Neural cell (in vitro differentiated cells): ENCODE results near the gene PMEPA1. TPM values are rescaled to one million over a fixed set of nuclear protein-coding genes. Genes with fewer than 3 reads are reported as not detected.

Experiments used
- H2AFZ ChIP-seq: fragments of 200-600, 300-800 bp; sonication (generic), shearing (Covaris generic); 2 replicates; pipeline ENCODE4 v1.6.0; 2014; ENCODE audit warnings: low read depth, mild to moderate bottlenecking, antibody characterized with exemption, low read length, moderate library complexity
- H3F3A ChIP-seq: fragments of 200-600 bp; shearing (Covaris generic); 2 replicates; pipeline ENCODE4 v1.6.1; 2016; ENCODE audit warnings: mild to moderate bottlenecking, moderate library complexity, mixed read lengths, antibody characterized with exemption, low read length; ENCODE audit not compliant: insufficient read depth, poor library complexity, severe bottlenecking
- H3K27ac ChIP-seq: fragments of 200-600, 300-800 bp; sonication (generic), shearing (Covaris generic); 2 replicates; pipeline ENCODE4 v1.5.1; 2014; ENCODE audit warnings: mild to moderate bottlenecking, low read length, moderate library complexity
- H3K27me3 ChIP-seq: fragments of 300-800, 200-600 bp; sonication (generic), shearing (Covaris generic); 2 replicates; pipeline ENCODE4 v1.6.0; 2014; ENCODE audit warnings: mild to moderate bottlenecking, low read depth, low read length, moderate library complexity; ENCODE audit not compliant: insufficient read depth
- H3K36me3 ChIP-seq: fragments of 300-800, 200-600 bp; sonication (generic), shearing (Covaris generic); 2 replicates; pipeline ENCODE4 v1.5.1; 2014; ENCODE audit warnings: mild to moderate bottlenecking, antibody characterized with exemption, low read length, moderate library complexity; ENCODE audit not compliant: insufficient read depth
- H3K4me2 ChIP-seq: fragments of 300-800, 200-600 bp; sonication (generic), shearing (Covaris generic); 2 replicates; pipeline ENCODE4 v1.6.0; 2014; ENCODE audit warnings: mild to moderate bottlenecking, low read length
- H3K4me3 ChIP-seq: fragments of 300-800, 200-600 bp; sonication (generic), shearing (Covaris generic); 2 replicates; pipeline ENCODE4 v1.5.1; 2014; ENCODE audit warnings: mild to moderate bottlenecking, low read length, moderate library complexity
- H3K79me2 ChIP-seq: fragments of 200-600 bp; shearing (Covaris generic); replicated peaks from 2 replicates; pipeline ENCODE4 v1.6.0; 2014; ENCODE audit warnings: mild to moderate bottlenecking, low read length, moderate library complexity; ENCODE audit not compliant: insufficient read depth
- H3K9ac ChIP-seq: fragments of 300-800, 200-600 bp; sonication (generic), shearing (Covaris generic); 2 replicates; pipeline ENCODE4 v1.6.1; 2016; ENCODE audit warnings: mild to moderate bottlenecking, low read length, mixed read lengths
- H3K9me2 ChIP-seq: fragments of 200-600 bp; shearing (Covaris generic); 2 replicates; pipeline ENCODE4 v1.6.1; 2016; ENCODE audit warnings: mild to moderate bottlenecking, low read length, mixed read lengths; ENCODE audit not compliant: insufficient read depth
- H3K9me3 ChIP-seq: fragments of 200-600, 300-800 bp; sonication (generic), shearing (Covaris generic); 2 replicates; pipeline ENCODE4 v1.6.1; 2016; ENCODE audit warnings: mild to moderate bottlenecking, mixed run types, low read length, moderate library complexity, mixed read lengths
- H4K20me1 ChIP-seq: fragments of 200-600 bp; shearing (Covaris generic); 2 replicates; pipeline ENCODE4 v1.6.1; 2016; ENCODE audit warnings: mild to moderate bottlenecking, mixed run types; ENCODE audit not compliant: insufficient read depth
- EP300 ChIP-seq: fragments of 450-650 bp; conservative IDR thresholded peaks from 2 replicates; pipeline ENCODE4 v1.6.1; 2014; ENCODE audit warnings: antibody characterized with exemption, mild to moderate bottlenecking, moderate library complexity; ENCODE audit not compliant: poor library complexity, severe bottlenecking
- EZH2 ChIP-seq: fragments of 200-600, 300-800 bp; shearing (Covaris generic), sonication (generic); IDR thresholded peaks from 2 replicates; pipeline ENCODE4 v1.6.1; 2014; ENCODE audit warnings: antibody characterized with exemption, low read length, borderline replicate concordance, mild to moderate bottlenecking; ENCODE audit not compliant: insufficient read depth, poor library complexity, severe bottlenecking
- MXI1 ChIP-seq: fragments of 450-650 bp; conservative IDR thresholded peaks from 2 replicates; pipeline ENCODE4 v1.6.1; 2014; ENCODE audit warnings: antibody characterized with exemption, mild to moderate bottlenecking; ENCODE audit not compliant: poor library complexity, severe bottlenecking
- POLR2AphosphoS5 ChIP-seq: IDR thresholded peaks from 2 replicates; pipeline ENCODE4 v1.6.1; 2012
- RAD21 ChIP-seq: fragments of 450-650 bp; conservative IDR thresholded peaks from 2 replicates; pipeline ENCODE4 v1.6.1; 2014; ENCODE audit warnings: antibody characterized with exemption, mild to moderate bottlenecking, moderate library complexity
- SMC3 ChIP-seq: fragments of 450-650 bp; conservative IDR thresholded peaks from 2 replicates; pipeline ENCODE4 v1.6.1; 2014; ENCODE audit warnings: antibody characterized with exemption, mild to moderate bottlenecking, moderate library complexity; ENCODE audit not compliant: poor library complexity
- TAF1 ChIP-seq: IDR thresholded peaks from 2 replicates; pipeline ENCODE4 v1.6.1; 2012; ENCODE audit warnings: low read depth
- polyA plus RNA-seq: library from polyadenylated mRNA; depleted of rRNA; stranded (reverse); fragments of >200 nt; gene quantifications from 2 replicates; pipeline ENCODE4 v1.2.3, GENCODE V29; 2014
- TF ChIP-seq, protein P1 (sequence below): IDR thresholded peaks from 2 replicates; pipeline ENCODE4 v1.6.1; 2012; ENCODE audit warnings: borderline replicate concordance
- TF ChIP-seq, protein P2 (sequence below): fragments of 450-650 bp; IDR thresholded peaks from 2 replicates; pipeline ENCODE4 v1.5.1; 2014; ENCODE audit warnings: antibody characterized with exemption, mild to moderate bottlenecking, moderate library complexity; ENCODE audit not compliant: poor library complexity, severe bottlenecking

The PMEPA1 gene
- polyA plus RNA-seq, 1 donor from 2014 or later = 5.0 TPM

DNA sequence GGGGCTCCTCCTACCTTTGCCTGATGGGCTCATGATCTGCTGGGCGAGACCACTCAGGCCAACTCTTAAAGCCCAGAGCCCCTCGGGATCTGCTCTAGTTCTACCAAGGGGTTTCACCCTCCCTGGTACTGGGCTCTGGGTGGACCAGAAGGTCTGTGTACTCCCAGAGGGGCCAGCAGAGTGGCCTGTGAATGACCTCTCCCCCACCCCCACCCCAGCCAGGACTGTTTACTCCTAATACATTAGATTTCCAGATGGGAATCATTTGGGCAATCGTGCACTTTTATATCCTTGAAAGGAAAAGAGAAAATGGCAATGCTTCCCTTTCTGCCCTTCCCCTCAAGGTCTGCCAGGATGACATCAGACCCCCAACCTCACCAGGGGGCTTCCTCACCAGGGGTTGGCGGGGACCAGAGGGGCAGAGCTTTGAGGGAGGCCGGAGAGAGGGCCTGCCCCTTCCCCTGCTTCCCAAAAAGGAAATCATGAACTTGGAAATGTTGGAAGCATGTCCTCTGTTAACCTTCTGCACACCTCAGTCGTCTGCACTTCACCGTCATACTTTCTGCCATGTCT lies 37.1 kb upstream of the PMEPA1 start:
- Histone ChIP-seq H3K4me3 (no peak overlapping the region), H4K20me1 (no peaks in the 10 kb centered on the region), H3K27me3 (no peaks in the 10 kb centered on the region), H2AFZ (no peak overlapping the region), H3K36me3 (no peaks in the 10 kb centered on the region), H3F3A (no peaks in the 10 kb centered on the region), H3K9ac (no peak overlapping the region), H3K4me2 (no peak overlapping the region), H3K9me2 (no peaks in the 10 kb centered on the region), H3K27ac (no peak overlapping the region), H3K79me2 (no peaks in the 10 kb centered on the region), H3K9me3 (no peaks in the 10 kb centered on the region)
- TF ChIP-seq EP300 (no peak), RAD21 (no peak), EZH2 (no peak), POLR2AphosphoS5 (no peak), MXI1 (no peak), SMC3 (no peak), TAF1 (no peak)

DNA sequence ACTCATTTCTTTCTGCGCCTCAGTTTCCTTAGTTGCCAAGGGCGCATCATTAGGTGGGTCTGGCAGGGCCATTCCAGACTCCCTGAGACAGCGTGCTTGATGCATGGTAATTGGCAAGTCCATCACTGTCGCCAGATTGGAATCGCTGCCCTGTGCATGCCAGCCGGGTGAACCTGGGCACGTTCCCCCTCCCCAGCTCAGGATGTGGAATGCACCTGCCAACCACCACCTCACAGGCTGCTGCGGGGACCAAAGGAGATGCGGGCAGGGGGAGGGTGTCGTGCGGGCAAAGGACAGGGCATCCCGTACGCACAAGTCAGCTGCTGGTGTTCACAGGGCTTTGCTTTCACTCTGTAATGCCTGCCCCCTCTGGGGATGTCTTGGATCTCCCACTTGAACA lies 36.4 kb upstream of the PMEPA1 start:
- Histone ChIP-seq H3K36me3 (no peaks in the 10 kb centered on the region), H3K4me3 (no peak overlapping the region), H3K27me3 (no peaks in the 10 kb centered on the region), H3K27ac (no peak overlapping the region), H3K9ac (no peak overlapping the region), H2AFZ (no peak overlapping the region), H3K79me2 (no peaks in the 10 kb centered on the region), H3K9me3 (no peaks in the 10 kb centered on the region), H3K9me2 (no peaks in the 10 kb centered on the region), H3F3A (no peaks in the 10 kb centered on the region), H4K20me1 (no peaks in the 10 kb centered on the region), H3K4me2 (no peak overlapping the region)
- TF ChIP-seq MXI1 (no peak), POLR2AphosphoS5 (no peak), EZH2 (no peak), TAF1 (no peak), EP300 (no peak), SMC3 (no peak), RAD21 (no peak)
- TF ChIP-seq, protein P1, sequence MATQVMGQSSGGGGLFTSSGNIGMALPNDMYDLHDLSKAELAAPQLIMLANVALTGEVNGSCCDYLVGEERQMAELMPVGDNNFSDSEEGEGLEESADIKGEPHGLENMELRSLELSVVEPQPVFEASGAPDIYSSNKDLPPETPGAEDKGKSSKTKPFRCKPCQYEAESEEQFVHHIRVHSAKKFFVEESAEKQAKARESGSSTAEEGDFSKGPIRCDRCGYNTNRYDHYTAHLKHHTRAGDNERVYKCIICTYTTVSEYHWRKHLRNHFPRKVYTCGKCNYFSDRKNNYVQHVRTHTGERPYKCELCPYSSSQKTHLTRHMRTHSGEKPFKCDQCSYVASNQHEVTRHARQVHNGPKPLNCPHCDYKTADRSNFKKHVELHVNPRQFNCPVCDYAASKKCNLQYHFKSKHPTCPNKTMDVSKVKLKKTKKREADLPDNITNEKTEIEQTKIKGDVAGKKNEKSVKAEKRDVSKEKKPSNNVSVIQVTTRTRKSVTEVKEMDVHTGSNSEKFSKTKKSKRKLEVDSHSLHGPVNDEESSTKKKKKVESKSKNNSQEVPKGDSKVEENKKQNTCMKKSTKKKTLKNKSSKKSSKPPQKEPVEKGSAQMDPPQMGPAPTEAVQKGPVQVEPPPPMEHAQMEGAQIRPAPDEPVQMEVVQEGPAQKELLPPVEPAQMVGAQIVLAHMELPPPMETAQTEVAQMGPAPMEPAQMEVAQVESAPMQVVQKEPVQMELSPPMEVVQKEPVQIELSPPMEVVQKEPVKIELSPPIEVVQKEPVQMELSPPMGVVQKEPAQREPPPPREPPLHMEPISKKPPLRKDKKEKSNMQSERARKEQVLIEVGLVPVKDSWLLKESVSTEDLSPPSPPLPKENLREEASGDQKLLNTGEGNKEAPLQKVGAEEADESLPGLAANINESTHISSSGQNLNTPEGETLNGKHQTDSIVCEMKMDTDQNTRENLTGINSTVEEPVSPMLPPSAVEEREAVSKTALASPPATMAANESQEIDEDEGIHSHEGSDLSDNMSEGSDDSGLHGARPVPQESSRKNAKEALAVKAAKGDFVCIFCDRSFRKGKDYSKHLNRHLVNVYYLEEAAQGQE = no peak
- TF ChIP-seq, protein P2, sequence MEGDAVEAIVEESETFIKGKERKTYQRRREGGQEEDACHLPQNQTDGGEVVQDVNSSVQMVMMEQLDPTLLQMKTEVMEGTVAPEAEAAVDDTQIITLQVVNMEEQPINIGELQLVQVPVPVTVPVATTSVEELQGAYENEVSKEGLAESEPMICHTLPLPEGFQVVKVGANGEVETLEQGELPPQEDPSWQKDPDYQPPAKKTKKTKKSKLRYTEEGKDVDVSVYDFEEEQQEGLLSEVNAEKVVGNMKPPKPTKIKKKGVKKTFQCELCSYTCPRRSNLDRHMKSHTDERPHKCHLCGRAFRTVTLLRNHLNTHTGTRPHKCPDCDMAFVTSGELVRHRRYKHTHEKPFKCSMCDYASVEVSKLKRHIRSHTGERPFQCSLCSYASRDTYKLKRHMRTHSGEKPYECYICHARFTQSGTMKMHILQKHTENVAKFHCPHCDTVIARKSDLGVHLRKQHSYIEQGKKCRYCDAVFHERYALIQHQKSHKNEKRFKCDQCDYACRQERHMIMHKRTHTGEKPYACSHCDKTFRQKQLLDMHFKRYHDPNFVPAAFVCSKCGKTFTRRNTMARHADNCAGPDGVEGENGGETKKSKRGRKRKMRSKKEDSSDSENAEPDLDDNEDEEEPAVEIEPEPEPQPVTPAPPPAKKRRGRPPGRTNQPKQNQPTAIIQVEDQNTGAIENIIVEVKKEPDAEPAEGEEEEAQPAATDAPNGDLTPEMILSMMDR = no peak
